Tongue (tissue), 2 donors: Measurements from ENCODE around the gene TRIM59. TPM values are rescaled to one million over a fixed set of nuclear protein-coding genes. Genes with fewer than 3 reads are reported as not detected.
"Not testable (repeated sequence)": the region's sequence is repeated elsewhere in the genome, so short reads cannot be mapped to it uniquely, and the experiment has no call there.

Source experiments
- DNase-seq: peaks from one replicate; pipeline ENCODE4 v3.0.0-alpha.2; 2015
- total RNA-seq: library from RNA; depleted of rRNA; stranded (reverse); fragments of >200 nt; gene quantifications from one replicate; pipeline ENCODE4 v1.2.3, GENCODE V29; 2014

Gene TRIM59
- total RNA-seq, 1 donor from 2014 or later = 24.3 TPM

DNA sequence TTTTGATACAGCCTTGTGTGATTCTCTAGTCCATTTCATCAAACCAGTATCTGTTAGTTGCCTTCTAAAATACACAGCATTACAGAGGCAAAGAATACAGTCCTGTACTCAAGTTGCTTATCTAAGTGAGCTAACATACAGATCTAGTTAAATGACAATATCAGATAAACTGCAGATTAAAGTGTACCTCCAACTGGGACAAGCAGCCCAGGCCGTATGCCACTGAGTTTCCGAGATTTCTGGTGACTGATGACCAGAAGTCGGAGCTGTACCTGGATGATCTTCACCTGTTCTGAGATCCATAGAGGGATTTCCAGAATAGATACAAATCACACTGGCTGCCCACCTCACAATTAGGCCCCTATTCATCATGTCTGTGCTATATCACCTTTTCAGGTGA lies 6.3 kb upstream of the TRIM59 start:
- DNase-seq = no peak

DNA sequence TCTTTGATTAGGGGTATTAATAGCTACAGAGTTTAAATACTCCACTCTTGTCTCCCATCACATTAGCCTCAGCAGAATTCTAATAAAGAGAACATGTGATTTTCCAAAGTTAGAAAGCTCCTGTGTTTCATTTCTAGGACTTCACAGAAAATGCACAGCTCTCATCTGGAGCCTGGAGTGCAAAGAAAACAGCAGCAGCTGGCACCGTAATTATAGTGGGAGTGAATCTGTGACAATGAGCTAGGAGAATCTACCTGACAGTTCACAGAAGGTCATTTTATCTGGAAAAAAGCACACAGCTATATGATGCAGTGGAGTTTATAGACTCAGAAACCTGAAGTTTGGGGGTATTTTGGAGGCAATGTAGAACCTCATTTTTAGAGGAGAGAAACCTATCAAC lies 5.4 kb upstream of the TRIM59 start:
- DNase-seq = no peak

DNA sequence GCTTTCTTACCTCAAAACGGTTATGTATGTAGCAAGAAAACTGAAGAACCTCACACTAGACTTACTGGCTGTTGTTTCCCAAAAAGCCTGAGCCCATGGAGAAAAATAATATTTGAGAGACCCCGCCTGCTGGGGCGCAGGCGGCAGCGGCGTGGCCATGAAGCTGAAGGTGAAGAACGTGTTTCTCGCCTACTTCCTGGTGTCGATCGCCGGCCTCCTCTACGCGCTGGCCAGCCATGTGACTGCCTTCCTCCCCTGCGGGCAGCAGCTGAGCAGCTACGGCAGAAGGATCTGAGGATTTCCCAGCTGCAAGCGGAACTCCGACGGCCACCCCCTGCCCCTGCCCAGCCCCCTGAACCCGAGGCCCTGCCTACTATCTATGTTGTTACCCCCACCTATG lies 2.7 kb upstream of the TRIM59 start:
- not testable (repeated sequence) for DNase-seq

DNA sequence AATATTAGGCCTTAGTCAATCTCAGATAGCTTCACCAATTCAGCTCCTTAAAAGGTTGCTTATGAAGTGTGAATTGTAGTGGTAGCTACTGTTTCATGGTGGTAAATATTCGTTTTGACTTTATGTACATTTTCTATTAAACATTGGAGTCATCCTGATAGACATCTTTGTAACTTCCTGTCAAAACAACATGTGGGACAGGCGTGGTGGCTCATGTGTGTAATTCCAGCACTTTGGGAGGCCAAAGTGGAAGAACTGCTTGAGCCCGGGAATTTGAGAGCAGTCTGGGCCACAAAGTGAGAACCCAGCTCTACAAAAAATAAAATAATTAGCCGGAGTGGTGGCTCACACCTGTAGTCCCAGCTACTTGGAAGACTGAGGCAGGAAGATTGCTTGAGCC lies 2.0 kb upstream of the TRIM59 start:
- no peak for DNase-seq

DNA sequence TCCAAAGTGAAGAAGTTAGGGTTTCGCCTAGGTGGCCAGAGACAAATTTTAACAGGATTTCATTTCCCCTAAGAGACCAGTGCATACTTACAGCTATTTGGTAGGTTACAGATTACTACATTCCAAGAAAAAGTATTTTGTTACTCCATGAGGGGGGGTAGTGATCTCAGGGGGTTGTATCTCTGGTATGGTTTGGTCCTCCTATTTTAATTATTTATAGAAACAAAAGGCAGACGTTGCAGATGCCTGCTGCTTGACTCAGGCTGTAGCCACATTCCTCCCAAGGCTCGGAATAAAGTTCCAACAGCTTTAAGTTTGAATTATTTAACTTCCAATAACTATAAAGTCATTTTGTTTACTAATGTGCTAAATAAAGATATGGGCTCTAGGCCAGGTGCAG lies 1.3 kb upstream of the TRIM59 start:
- DNase-seq = no peak

DNA sequence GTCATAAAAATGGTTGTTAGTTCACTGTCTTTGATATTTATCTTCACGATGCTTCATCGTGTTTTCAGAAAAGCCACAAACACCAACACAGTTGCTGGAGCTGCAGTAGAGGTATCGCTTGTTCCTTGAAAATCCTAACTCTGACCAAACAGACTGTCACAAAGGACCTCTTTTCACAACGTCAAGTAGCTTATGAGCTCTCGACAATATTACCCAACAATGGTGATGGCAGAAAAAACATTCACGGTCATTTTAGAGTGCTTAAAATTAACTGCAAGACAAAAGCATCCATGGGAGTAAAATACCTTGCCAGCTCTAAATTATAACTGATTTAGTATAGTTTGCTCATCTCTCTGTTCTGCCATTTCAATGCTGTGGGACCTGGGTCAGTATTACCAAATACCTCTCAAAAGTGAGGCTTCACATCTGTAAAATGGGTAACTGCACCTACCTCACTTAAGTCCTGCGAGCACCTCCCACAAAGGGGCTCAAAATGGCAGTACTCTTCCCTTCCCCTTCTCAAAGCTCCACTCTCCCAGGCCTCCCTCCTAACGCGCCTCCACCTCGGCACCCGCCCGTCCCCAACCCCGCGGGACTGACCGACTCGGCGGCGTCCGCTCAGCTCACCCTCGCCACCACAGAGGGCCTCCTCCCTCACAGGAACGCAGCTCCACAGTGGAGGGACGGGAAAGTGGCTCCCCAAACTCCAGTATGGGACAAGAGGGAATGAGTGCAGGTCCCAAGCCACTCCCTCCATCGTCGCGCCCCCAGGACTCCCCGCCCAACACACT lies 546 bp downstream of the TRIM59 start:
- peak; percentile 72 for DNase-seq

DNA sequence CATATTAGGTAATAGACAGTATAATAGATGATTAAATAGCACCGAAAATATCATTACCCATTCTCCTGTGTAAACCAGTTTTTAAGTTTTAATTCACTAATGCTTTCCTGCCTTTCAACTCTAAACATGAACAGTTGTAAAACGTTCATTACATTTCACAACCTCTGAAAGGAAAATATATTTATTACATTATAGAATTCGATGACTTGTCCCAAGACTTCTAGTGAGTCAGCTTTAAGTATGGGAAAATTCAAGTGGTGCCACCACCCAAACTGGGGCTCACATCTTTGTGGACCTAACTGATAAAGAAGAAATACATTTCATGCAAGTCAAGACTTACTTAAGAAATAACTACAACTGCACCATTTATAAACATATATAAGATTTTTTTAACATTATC lies 2.0 kb downstream of the TRIM59 start:
- peak; percentile 17 for DNase-seq

DNA sequence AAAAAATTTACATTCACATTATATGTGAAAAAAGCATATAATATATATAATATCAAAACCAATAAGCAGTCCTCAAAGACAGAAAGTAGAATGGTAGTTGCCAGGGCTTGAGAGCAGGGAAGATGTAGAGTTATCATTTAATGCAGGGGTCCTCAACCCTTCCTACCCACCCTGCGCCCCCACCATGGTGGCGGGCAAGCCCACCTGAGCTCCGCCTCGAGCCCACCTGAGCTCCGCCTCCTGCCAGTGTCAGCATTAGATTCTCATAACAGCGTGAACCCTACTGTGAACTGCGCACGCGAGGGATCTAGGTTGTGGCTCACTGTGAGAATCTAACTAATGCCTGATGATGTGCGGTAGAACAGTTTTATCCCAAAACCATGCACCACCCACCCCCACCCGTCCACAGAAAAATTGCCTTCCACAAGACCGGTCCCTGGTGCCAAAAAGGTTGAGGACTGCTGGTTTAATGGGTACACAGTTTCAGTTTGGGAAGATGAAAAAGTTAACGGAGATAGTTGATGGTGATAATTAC lies 3.0 kb downstream of the TRIM59 start:
- DNase-seq = no peak

DNA sequence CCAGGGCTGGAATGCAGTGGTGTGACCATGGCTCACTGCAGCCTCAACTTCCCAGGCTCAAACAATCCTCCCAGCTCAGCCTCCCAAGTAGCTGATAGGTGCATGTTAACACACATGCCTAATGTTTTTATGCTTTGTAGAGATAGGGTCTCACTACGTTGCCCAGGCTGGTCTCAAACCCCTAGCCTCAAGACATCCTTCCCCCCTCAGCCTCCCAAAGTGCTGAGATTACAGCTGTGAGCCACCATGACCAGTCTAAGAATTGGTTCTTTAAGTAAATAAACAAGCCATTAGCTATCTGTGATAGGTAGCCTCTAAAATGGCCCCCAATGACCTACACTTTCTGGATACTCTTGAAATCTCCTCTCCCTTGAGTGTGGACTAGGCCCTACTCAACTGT lies 3.7 kb downstream of the TRIM59 start:
- no peak for DNase-seq

DNA sequence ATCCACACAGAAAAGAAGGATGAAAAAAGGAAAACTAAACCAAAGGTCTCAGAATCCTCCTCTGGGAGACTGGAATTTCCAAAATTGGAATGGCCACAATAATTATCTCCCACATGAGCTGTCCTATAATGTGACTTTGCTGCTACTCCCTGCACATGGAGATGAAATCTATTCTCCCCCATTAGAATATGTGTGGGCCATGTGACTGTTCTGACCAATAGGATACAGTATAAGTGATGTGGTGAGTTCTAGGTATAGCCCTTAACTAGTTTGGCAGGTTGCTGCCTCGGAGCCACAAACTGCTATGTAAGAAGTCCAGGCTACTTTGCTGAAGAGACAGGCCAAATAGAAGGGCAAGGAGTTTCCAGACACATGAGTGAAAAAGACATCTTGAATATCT lies 5.2 kb downstream of the TRIM59 start:
- DNase-seq = no peak

DNA sequence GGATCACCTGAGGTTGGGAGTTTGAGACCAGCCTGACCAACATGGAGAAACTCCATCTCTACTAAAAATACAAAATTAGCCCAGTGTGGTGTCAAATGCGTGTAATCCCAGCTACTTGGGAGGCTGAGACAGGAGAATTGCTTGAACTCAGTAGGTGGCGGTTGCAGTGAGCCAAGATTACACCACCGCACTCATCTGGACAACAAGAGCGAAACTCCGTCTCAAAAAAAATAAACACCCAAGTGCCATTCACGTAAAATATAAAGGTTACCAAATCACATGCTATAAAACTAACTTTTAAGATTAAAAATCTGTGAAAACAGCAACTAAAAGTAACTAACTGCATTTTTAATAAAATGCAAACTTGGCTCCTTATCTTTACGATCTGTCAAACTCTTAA lies 8.9 kb downstream of the TRIM59 start:
- DNase-seq = no peak

DNA sequence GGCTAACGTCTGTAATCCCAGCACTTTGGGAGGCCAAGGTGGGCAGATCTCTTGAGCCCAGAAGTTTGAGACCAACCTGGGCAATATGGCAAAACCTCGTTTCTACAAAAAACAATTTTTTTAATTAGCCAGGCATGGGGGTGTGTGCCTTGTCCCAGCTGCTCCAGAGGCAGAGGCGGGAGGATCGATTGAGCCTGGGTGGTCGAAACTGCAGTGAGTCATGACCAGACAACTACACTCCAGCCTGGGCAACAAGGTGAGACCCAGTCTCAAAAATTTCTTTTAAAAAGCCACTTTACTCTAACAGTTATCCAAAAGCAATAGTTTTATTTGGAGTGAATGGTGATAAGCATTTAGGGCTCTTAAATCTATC lies 12.5 kb downstream of the TRIM59 start:
- no peak for DNase-seq

DNA sequence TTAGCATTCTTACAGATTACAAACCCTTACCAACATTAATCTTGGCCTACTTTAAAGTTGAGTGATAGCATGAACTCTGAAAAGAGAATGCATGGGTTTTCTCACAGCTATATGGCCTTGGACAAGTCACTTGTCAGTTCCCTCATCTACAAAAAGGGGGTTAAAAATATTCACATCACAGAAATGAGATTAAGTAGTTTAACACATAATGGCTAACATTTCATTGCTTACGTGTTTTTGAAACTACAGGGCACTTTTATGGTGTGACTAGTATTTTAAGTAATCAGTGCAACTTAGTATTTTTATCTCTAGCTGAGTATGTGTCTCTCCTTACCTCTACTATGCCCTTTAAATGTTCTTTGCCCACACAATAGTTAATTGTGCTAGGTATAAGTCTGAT lies 13.8 kb downstream of the TRIM59 start:
- no peak for DNase-seq

DNA sequence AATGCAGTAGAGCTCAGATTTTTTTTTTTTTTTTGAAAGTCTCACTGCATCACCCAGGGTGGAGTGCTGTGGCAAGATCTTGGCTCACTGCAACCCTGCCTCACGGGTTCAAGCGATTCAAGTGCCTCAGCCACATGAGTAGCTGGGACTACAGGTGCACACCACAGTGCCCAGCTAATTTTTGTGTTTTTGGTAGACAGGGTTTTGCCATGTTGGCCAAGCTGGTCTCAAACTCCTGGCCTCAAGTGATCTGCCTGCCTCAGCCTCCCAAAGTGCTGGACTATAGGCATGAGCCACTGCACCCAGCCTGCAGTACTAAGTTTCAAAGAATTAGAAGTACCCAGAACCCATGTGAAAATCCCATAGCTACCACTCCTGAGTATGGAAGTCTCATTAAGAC lies 14.5 kb downstream of the TRIM59 start:
- DNase-seq = no peak

DNA sequence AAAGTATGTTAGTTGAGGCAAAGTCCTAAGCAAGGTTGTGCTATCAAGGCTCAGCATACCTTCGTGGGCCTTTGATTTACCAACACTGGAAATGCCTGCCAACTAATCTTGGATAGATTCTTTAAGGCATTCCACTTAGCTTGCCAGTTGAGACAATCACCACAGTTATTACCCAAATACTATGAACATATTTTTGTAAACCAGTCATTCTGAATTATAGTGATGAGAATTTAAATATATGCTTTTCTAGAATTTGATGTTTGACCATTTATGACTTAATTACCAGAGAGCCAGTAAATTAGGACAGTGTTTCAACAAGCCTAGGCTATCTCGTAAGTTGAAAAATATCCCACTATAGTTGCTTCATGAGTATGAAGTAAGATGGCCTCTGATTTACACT lies 15.5 kb downstream of the TRIM59 start:
- DNase-seq = no peak

DNA sequence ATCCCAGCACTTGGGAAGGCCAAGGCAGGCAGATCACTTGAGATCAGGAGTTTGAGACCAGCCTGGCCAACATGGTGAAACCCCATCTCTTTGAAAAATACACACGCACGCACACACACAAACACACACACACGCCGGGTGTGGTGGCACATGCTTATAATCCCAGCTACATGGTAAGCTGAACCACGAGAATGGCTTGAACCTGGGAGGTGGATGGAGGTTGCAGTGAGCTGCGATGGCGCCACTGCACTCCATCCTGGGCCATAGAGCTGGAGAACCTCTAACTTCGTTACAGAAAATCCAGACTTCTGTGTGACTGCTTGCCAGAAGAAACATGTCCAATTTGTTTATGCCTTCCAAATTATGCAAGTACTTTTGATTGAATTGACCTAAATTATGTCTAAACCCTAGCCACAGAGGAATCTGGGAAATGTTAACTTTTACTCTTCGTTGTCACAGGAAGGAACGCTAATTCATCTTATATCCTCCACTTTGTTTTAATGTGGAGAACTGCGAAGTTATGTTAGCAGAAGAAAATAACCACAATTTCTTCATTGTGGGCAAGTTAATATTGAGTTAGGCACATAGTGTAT lies 21.7 kb downstream of the TRIM59 start:
- no peak for DNase-seq

DNA sequence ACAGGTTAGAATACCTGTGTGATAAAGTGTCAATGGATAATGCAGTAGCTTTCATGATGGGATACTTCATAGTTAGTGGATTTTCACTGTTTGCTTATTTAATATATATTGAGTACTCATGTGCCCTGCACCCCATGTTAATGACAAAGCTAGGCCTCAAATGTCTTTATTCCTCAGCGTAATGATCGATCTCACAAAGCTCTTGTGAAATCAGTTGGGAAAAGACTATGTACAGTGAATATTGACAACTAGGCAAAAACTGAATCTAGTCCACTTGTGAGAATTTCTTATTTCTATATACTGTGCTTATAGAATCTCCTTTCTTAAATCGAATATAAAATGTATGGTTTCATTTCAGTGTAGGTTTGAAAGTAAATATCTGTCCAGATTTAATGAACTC lies 32.3 kb downstream of the TRIM59 start:
- no peak for DNase-seq

DNA sequence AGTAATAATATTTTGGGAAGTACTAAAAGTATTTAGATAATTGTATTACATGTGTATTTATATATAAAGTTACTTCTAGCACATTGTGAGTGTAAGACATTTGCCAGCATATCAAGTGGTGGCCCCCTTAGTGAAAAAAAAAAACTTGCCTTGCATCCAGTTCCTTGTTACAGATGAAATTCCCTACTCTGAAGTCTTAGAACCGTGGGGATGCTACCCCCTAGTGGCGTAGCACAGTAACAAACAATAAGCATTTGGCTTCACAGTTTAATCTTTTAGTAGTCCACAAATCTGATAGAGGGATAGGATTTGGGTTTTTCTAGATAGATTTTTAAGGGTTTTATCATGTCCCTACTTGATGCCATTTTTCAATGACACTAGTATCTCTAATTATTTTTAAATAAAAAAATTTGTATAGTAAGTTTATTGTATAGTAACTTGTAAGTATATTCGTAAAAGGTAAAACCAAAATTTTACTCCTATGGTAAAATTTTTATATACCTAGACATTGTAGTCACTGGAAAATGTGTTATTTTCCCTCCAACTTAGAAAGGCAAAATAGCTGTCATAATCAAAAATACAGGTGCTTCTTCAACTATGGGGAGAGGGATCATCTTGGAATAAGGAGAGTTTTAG lies 35.9 kb downstream of the TRIM59 start:
- DNase-seq = peak; percentile 86

DNA sequence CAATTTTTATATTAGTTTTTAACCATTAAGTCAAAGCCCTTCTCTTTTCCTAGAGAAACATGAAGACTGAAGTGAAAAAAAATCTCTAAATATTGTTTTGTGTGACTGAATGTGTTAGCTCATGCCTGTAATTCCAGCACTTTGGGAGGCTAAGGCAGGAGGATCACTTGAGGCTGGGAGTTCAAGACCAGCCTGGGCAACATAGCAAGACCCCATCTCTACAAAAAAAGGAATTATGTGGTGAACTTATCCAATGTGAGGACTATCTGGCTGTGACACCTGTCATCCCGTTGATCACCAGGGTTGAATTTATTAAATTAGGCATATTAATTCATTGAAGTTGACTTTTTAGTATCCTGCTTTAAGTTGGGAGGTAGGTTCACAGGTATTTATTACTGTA lies 37.1 kb downstream of the TRIM59 start:
- DNase-seq = no peak

DNA sequence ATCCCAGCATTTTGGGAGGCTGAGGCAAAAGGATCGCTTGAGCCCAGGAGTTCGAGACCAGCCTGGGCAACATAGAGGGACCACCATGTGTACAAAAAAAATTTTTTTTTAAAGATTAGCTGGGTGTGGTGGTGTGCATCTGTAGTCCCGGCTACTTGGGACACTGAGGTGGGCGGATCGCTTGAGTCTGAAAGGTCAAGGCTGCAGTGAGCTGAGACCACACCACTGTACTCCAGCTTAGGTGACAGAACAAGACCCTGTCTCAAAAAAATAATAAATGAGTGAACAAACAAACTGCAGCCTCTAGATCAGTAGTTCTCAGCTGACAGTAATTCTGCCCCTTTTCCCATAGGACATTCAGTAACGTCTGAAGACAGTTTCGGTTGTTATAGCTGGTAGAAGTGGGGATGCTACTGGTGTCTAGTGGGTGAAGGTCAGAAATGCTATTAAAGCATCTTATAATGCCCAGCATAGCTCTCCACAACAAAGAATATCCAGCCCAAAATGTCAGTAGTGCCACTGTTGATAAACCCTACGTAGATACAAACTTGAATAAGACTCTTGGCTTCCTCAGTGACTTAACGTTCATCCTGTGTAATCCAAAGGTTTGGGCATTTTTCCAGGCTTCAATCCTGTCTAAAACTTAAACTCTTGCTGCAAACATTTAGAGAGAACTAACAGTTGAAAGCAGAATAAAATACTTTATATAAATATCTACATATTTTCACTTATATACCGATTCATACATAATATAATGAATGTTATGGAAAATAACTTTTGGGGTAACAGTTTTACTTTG lies 39.6 kb downstream of the TRIM59 start:
- DNase-seq = no peak

DNA sequence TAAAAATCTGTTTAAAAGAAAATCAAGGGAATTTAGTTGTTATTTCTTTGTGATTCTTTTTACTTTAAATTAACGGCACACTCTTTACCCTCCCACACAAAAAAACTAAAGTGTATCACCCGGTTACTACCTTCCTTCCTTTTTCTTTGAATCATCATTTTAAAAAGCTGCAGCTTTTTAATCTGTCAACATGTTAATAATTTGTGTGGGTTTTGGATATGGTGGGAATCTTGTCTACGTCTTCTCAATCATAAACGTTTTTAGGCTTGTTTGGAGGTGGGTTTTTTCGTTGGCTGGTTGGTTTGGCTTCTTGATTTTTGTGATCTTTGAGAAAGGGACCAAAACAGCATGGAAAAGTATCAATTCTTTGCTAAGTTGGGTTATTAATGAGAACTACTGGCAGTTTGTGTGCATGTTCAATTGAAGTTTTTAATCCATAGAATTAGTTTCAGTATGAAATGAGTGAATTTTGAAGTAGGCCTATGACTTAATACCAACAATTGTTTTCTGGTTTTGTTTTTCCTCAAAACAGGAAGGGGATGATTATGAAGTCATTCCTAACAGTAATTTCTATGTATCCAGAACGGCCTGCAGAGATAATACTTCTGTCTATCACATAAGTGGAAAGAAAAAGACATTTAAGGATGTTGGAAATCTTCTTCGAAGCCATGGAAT lies 45.7 kb downstream of the TRIM59 start:
- DNase-seq = no peak

DNA sequence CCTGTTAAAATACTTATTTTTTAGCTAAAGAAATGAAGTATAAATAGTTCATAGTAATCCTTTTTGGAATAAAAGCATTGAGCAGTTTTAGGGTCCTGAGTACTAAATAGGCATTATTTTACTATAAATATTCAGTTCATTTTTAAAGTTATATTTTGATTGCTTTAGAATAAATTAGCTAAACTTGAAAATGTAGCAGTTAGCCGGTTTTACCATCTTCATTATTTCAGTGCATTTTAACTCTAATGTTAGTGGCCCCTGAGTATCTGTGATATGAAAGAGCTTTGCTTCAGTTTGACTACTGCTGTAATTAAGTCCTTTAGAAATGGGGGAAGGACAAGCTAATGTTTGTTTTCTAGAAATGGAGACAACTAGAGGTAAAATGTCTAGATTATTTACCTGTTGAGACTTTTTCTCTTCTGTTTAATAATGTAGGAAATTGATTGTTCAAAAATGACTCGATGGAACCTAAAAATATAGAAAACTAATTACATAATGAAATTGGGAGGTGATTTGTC lies 46.5 kb downstream of the TRIM59 start:
- DNase-seq = peak; percentile 37
